ENCODE data around the gene OBI1.
A peak's percentile ranks its signal among the peaks of the same experiment; 100 is the strongest.

DNA sequence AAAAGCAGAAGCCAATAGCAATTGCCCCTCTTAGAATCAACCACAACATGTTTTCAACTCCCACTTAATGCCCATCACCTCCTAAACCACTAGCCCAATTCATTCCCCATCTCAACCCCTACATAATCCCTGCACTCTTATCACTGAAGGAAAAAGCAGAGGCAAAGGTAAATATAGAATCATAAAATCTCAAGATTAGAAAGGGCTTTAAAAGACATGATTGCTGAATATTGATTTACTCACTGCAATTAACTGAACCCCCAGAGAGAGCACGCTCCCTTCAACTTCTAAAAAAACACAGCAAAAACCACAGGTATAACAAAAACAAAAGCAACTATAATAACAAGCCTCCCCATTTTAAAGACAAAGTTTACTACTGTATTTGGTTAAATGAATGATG lies 40.5 kb downstream of the OBI1 start:
- TF ChIP-seq, protein P1, sequence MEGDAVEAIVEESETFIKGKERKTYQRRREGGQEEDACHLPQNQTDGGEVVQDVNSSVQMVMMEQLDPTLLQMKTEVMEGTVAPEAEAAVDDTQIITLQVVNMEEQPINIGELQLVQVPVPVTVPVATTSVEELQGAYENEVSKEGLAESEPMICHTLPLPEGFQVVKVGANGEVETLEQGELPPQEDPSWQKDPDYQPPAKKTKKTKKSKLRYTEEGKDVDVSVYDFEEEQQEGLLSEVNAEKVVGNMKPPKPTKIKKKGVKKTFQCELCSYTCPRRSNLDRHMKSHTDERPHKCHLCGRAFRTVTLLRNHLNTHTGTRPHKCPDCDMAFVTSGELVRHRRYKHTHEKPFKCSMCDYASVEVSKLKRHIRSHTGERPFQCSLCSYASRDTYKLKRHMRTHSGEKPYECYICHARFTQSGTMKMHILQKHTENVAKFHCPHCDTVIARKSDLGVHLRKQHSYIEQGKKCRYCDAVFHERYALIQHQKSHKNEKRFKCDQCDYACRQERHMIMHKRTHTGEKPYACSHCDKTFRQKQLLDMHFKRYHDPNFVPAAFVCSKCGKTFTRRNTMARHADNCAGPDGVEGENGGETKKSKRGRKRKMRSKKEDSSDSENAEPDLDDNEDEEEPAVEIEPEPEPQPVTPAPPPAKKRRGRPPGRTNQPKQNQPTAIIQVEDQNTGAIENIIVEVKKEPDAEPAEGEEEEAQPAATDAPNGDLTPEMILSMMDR (tag by site-specific recombination; IDR thresholded peaks at IDR 0.05) = no peak
- TF ChIP-seq, protein P2, sequence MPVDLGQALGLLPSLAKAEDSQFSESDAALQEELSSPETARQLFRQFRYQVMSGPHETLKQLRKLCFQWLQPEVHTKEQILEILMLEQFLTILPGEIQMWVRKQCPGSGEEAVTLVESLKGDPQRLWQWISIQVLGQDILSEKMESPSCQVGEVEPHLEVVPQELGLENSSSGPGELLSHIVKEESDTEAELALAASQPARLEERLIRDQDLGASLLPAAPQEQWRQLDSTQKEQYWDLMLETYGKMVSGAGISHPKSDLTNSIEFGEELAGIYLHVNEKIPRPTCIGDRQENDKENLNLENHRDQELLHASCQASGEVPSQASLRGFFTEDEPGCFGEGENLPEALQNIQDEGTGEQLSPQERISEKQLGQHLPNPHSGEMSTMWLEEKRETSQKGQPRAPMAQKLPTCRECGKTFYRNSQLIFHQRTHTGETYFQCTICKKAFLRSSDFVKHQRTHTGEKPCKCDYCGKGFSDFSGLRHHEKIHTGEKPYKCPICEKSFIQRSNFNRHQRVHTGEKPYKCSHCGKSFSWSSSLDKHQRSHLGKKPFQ (tag by site-specific recombination; IDR thresholded peaks at IDR 0.05) = peak; percentile 92
- TF ChIP-seq GLI4 (tag by site-specific recombination; IDR thresholded peaks at IDR 0.05) (no peak), ZNF138 (tag by site-specific recombination; IDR thresholded peaks at IDR 0.05; ENCODE audit: borderline replicate concordance) (no peak), SALL2 (tag by site-specific recombination; IDR thresholded peaks at IDR 0.05; ENCODE audit: borderline replicate concordance) (no peak), ZNF48 (tag by site-specific recombination; IDR thresholded peaks at IDR 0.05) (no peak), ZNF548 (tag by site-specific recombination; IDR thresholded peaks at IDR 0.05) (no peak), ZNF114 (tag by site-specific recombination; IDR thresholded peaks at IDR 0.05) (no peak), ZNF416 (tag by site-specific recombination; IDR thresholded peaks at IDR 0.05) (no peak), ZNF776 (tag by site-specific recombination; IDR thresholded peaks at IDR 0.05; ENCODE audit: borderline replicate concordance) (no peak)
- TF ChIP-seq, protein P3, sequence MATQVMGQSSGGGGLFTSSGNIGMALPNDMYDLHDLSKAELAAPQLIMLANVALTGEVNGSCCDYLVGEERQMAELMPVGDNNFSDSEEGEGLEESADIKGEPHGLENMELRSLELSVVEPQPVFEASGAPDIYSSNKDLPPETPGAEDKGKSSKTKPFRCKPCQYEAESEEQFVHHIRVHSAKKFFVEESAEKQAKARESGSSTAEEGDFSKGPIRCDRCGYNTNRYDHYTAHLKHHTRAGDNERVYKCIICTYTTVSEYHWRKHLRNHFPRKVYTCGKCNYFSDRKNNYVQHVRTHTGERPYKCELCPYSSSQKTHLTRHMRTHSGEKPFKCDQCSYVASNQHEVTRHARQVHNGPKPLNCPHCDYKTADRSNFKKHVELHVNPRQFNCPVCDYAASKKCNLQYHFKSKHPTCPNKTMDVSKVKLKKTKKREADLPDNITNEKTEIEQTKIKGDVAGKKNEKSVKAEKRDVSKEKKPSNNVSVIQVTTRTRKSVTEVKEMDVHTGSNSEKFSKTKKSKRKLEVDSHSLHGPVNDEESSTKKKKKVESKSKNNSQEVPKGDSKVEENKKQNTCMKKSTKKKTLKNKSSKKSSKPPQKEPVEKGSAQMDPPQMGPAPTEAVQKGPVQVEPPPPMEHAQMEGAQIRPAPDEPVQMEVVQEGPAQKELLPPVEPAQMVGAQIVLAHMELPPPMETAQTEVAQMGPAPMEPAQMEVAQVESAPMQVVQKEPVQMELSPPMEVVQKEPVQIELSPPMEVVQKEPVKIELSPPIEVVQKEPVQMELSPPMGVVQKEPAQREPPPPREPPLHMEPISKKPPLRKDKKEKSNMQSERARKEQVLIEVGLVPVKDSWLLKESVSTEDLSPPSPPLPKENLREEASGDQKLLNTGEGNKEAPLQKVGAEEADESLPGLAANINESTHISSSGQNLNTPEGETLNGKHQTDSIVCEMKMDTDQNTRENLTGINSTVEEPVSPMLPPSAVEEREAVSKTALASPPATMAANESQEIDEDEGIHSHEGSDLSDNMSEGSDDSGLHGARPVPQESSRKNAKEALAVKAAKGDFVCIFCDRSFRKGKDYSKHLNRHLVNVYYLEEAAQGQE (tag by site-specific recombination; IDR thresholded peaks at IDR 0.05) = no peak
- TF ChIP-seq, protein P4, sequence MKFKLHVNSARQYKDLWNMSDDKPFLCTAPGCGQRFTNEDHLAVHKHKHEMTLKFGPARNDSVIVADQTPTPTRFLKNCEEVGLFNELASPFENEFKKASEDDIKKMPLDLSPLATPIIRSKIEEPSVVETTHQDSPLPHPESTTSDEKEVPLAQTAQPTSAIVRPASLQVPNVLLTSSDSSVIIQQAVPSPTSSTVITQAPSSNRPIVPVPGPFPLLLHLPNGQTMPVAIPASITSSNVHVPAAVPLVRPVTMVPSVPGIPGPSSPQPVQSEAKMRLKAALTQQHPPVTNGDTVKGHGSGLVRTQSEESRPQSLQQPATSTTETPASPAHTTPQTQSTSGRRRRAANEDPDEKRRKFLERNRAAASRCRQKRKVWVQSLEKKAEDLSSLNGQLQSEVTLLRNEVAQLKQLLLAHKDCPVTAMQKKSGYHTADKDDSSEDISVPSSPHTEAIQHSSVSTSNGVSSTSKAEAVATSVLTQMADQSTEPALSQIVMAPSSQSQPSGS (tag by site-specific recombination; IDR thresholded peaks at IDR 0.05; ENCODE audit: low read depth) = no peak
- TF ChIP-seq, protein P5, sequence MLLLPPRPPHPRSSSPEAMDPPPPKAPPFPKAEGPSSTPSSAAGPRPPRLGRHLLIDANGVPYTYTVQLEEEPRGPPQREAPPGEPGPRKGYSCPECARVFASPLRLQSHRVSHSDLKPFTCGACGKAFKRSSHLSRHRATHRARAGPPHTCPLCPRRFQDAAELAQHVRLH (tag by site-specific recombination; IDR thresholded peaks at IDR 0.05) = 0 out of 2 replicates have a peak, but pooled peaks have one; percentile 80
- TF ChIP-seq, protein P6, sequence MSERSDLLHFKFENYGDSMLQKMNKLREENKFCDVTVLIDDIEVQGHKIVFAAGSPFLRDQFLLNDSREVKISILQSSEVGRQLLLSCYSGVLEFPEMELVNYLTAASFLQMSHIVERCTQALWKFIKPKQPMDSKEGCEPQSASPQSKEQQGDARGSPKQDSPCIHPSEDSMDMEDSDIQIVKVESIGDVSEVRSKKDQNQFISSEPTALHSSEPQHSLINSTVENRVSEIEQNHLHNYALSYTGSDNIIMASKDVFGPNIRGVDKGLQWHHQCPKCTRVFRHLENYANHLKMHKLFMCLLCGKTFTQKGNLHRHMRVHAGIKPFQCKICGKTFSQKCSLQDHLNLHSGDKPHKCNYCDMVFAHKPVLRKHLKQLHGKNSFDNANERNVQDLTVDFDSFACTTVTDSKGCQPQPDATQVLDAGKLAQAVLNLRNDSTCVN (tag by site-specific recombination; optimal IDR thresholded peaks at IDR 0.05) = no peak
